ENCODE measurements around the gene P4HA2.
A peak's percentile ranks its signal among the peaks of the same experiment; 100 is the strongest.

Gene P4HA2

GRCh38 chr5:132227485-132228240 lies at the start of gene P4HA2:
TSS of gene P4HA2 (minus strand) at chr5:132227853. CDS start at chr5:132218626, 9,227 bp downstream.
- peak; percentile 69 for DNase-seq (ENCODE audit: low spot score)
- Mint-ChIP-seq H3K4me3 (peak within 1 kb of the TSS; percentile 67), H3K9me3 (no peaks in the 10 kb centered on the region), H3K27ac (no peak within 1 kb of the TSS), H3K36me3 (ENCODE audit: low read depth) (no peaks in the 10 kb centered on the region), H3K27me3 (ENCODE audit: low read depth) (peaks cover 11% of the 10 kb centered on the region), H3K4me1 (ENCODE audit: low read depth) (peaks cover 40% of the 10 kb centered on the region)

- Mint-ChIP-seq H3K4me1 (ENCODE audit: low read depth) (peaks cover 3% of the 10 kb centered on the region), H3K27me3 (ENCODE audit: low read depth) (peaks cover 8% of the 10 kb centered on the region), H3K4me3 (no peak overlapping the region)
Measured at GRCh38 chr5:132277256-132277655, 49.6 kb upstream of the P4HA2 start.

GRCh38 chr5:132275367-132276220 lies 47.9 kb upstream of the P4HA2 start:
- Mint-ChIP-seq H3K27me3 (ENCODE audit: low read depth) (peaks cover 5% of the 10 kb centered on the region), H3K36me3 (ENCODE audit: low read depth) (no peaks in the 10 kb centered on the region), H3K4me3 (no peak overlapping the region), H3K4me1 (ENCODE audit: low read depth) (peaks cover 3% of the 10 kb centered on the region), H3K27ac (no peak overlapping the region), H3K9me3 (no peaks in the 10 kb centered on the region)
- no peak for DNase-seq (ENCODE audit: low spot score)

More at GRCh38 chr5:132277256-132277655, 49.6 kb upstream of the P4HA2 start:
- no peak for DNase-seq (ENCODE audit: low spot score)
- no peaks in the 10 kb centered on the region for H3K9me3 Mint-ChIP-seq
- no peak overlapping the region for H3K27ac Mint-ChIP-seq
- H3K36me3 Mint-ChIP-seq (ENCODE audit: low read depth): no peaks in the 10 kb centered on the region

GRCh38 chr5:132274050-132274792 lies 46.6 kb upstream of the P4HA2 start:
- Mint-ChIP-seq H3K4me3 (no peak overlapping the region), H3K9me3 (no peaks in the 10 kb centered on the region), H3K27ac (no peak overlapping the region), H3K36me3 (ENCODE audit: low read depth) (no peaks in the 10 kb centered on the region), H3K27me3 (ENCODE audit: low read depth) (peaks cover 5% of the 10 kb centered on the region), H3K4me1 (ENCODE audit: low read depth) (peaks cover 3% of the 10 kb centered on the region)
- no peak for DNase-seq (ENCODE audit: low spot score)

GRCh38 chr5:132273631-132274030 lies 46.0 kb upstream of the P4HA2 start:
- DNase-seq (ENCODE audit: low spot score): no peak
- no peaks in the 10 kb centered on the region for H3K9me3 Mint-ChIP-seq
- H3K27me3 Mint-ChIP-seq (ENCODE audit: low read depth): peaks cover 5% of the 10 kb centered on the region
- H3K27ac Mint-ChIP-seq: no peak overlapping the region
- H3K4me1 Mint-ChIP-seq (ENCODE audit: low read depth): peaks cover 3% of the 10 kb centered on the region
- no peak overlapping the region for H3K4me3 Mint-ChIP-seq
- H3K36me3 Mint-ChIP-seq (ENCODE audit: low read depth): no peaks in the 10 kb centered on the region

GRCh38 chr5:132272311-132273210 lies 44.9 kb upstream of the P4HA2 start:
- Mint-ChIP-seq H3K36me3 (ENCODE audit: low read depth) (no peaks in the 10 kb centered on the region), H3K4me1 (ENCODE audit: low read depth) (peaks cover 3% of the 10 kb centered on the region), H3K27ac (no peak overlapping the region), H3K4me3 (peak overlapping the region; percentile 28), H3K9me3 (no peaks in the 10 kb centered on the region), H3K27me3 (ENCODE audit: low read depth) (peaks cover 5% of the 10 kb centered on the region)
- DNase-seq (ENCODE audit: low spot score): peak; percentile 51

- no peak overlapping the region for H3K4me3 Mint-ChIP-seq
- no peak overlapping the region for H3K27ac Mint-ChIP-seq
- peaks cover 5% of the 10 kb centered on the region for H3K4me1 Mint-ChIP-seq (ENCODE audit: low read depth)
- H3K36me3 Mint-ChIP-seq (ENCODE audit: low read depth): no peaks in the 10 kb centered on the region
- H3K9me3 Mint-ChIP-seq: no peaks in the 10 kb centered on the region
- DNase-seq (ENCODE audit: low spot score): no peak
- peaks cover 5% of the 10 kb centered on the region for H3K27me3 Mint-ChIP-seq (ENCODE audit: low read depth)
Measured at GRCh38 chr5:132271251-132272246, 43.9 kb upstream of the P4HA2 start.

- DNase-seq (ENCODE audit: low spot score): no peak
- H3K4me3 Mint-ChIP-seq: no peak overlapping the region
- peaks cover 5% of the 10 kb centered on the region for H3K27me3 Mint-ChIP-seq (ENCODE audit: low read depth)
Measured at GRCh38 chr5:132270706-132271105, 43.1 kb upstream of the P4HA2 start.

GRCh38 chr5:132270335-132270665 lies 42.6 kb upstream of the P4HA2 start:
- Mint-ChIP-seq H3K4me1 (ENCODE audit: low read depth) (peaks cover 5% of the 10 kb centered on the region), H3K27ac (no peak overlapping the region), H3K9me3 (no peaks in the 10 kb centered on the region), H3K36me3 (ENCODE audit: low read depth) (no peaks in the 10 kb centered on the region), H3K27me3 (ENCODE audit: low read depth) (peaks cover 5% of the 10 kb centered on the region), H3K4me3 (no peak overlapping the region)
- no peak for DNase-seq (ENCODE audit: low spot score)

More at GRCh38 chr5:132270706-132271105, 43.1 kb upstream of the P4HA2 start:
- Mint-ChIP-seq H3K27ac (no peak overlapping the region), H3K9me3 (no peaks in the 10 kb centered on the region), H3K4me1 (ENCODE audit: low read depth) (peaks cover 5% of the 10 kb centered on the region), H3K36me3 (ENCODE audit: low read depth) (no peaks in the 10 kb centered on the region)

- no peak for DNase-seq (ENCODE audit: low spot score)
- peaks cover 5% of the 10 kb centered on the region for H3K4me1 Mint-ChIP-seq (ENCODE audit: low read depth)
- peaks cover 5% of the 10 kb centered on the region for H3K27me3 Mint-ChIP-seq (ENCODE audit: low read depth)
- H3K36me3 Mint-ChIP-seq (ENCODE audit: low read depth): no peaks in the 10 kb centered on the region
- H3K9me3 Mint-ChIP-seq: no peaks in the 10 kb centered on the region
- H3K27ac Mint-ChIP-seq: no peak overlapping the region
- no peak overlapping the region for H3K4me3 Mint-ChIP-seq
Measured at GRCh38 chr5:132269635-132270334, 42.1 kb upstream of the P4HA2 start.

- Mint-ChIP-seq H3K27ac (no peak overlapping the region), H3K4me1 (ENCODE audit: low read depth) (peaks cover 6% of the 10 kb centered on the region), H3K27me3 (ENCODE audit: low read depth) (peaks cover 5% of the 10 kb centered on the region), H3K4me3 (no peak overlapping the region), H3K9me3 (no peaks in the 10 kb centered on the region), H3K36me3 (ENCODE audit: low read depth) (no peaks in the 10 kb centered on the region)
- no peak for DNase-seq (ENCODE audit: low spot score)
Measured at GRCh38 chr5:132268769-132269551, 41.3 kb upstream of the P4HA2 start.
